Measurements from ENCODE around the gene ANKS1A. TPM values are rescaled to one million over a fixed set of nuclear protein-coding genes. Genes with fewer than 3 reads are reported as not detected.

The ANKS1A gene
- total RNA-seq, 3 donors from 2014 or later: 30.0 to 62.4 (median 33.3) TPM

DNA sequence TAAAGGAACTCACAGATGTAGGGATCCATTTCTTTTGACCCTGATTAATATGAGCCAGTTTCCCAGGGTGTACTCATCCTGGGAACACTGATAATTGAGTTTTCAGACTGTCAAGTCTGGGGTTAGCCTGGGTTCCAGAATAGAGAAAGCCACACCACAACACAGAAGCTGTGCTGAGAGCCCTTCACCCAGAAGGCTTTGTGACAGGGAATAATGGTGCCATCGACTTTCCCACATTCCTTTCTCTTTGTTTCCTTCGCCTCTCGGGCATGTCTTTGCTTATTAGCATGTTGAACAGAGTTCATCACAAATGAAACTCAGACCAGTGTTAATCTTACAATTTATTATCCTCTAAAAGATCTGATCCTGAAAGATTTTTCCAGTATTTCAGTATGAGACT lies 157.0 kb downstream of the ANKS1A start:
- Histone ChIP-seq H3K36me3 (ENCODE audit: low read depth) (no peaks in the 10 kb centered on the region), H3K4me1 (ENCODE audit: low read depth) (peaks cover 60% of the 10 kb centered on the region), H3K4me3 (no peak overlapping the region), H3K9me3 (no peaks in the 10 kb centered on the region)
- intact Hi-C loops (cut with DNase I, micrococcal nuclease): no loop called here
- TF ChIP-seq, protein P1, sequence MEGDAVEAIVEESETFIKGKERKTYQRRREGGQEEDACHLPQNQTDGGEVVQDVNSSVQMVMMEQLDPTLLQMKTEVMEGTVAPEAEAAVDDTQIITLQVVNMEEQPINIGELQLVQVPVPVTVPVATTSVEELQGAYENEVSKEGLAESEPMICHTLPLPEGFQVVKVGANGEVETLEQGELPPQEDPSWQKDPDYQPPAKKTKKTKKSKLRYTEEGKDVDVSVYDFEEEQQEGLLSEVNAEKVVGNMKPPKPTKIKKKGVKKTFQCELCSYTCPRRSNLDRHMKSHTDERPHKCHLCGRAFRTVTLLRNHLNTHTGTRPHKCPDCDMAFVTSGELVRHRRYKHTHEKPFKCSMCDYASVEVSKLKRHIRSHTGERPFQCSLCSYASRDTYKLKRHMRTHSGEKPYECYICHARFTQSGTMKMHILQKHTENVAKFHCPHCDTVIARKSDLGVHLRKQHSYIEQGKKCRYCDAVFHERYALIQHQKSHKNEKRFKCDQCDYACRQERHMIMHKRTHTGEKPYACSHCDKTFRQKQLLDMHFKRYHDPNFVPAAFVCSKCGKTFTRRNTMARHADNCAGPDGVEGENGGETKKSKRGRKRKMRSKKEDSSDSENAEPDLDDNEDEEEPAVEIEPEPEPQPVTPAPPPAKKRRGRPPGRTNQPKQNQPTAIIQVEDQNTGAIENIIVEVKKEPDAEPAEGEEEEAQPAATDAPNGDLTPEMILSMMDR (IDR thresholded peaks at IDR 0.05): no peak
- DNase-seq: no peak
- no peak for ATAC-seq

DNA sequence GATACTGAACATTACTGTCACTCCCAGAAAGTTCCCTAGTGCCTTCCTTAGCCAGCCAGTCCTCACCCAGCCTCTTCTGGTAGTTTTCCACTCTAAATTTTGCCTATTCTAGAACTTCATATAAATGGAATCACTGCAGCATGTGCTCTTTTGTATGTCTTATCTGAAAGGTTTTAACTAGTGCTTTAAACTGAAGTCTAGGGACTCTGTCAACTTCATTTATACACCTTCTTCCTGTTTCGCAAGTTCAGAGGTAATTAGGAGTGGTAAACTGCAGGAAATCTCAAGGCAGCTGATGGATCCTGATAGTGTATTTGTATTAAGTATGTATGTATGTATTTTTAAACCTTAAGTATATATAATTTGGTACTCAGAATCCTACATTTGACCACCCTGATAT lies 157.8 kb downstream of the ANKS1A start:
- intact Hi-C loops (cut with DNase I, micrococcal nuclease): no loop called here
- Histone ChIP-seq H3K36me3 (ENCODE audit: low read depth) (no peaks in the 10 kb centered on the region), H3K9me3 (no peaks in the 10 kb centered on the region), H3K4me3 (no peak overlapping the region), H3K4me1 (ENCODE audit: low read depth) (peaks cover 60% of the 10 kb centered on the region)
- DNase-seq: no peak
- peak; percentile 51 for ATAC-seq
- TF ChIP-seq, protein P1 (IDR thresholded peaks at IDR 0.05): no peak

DNA sequence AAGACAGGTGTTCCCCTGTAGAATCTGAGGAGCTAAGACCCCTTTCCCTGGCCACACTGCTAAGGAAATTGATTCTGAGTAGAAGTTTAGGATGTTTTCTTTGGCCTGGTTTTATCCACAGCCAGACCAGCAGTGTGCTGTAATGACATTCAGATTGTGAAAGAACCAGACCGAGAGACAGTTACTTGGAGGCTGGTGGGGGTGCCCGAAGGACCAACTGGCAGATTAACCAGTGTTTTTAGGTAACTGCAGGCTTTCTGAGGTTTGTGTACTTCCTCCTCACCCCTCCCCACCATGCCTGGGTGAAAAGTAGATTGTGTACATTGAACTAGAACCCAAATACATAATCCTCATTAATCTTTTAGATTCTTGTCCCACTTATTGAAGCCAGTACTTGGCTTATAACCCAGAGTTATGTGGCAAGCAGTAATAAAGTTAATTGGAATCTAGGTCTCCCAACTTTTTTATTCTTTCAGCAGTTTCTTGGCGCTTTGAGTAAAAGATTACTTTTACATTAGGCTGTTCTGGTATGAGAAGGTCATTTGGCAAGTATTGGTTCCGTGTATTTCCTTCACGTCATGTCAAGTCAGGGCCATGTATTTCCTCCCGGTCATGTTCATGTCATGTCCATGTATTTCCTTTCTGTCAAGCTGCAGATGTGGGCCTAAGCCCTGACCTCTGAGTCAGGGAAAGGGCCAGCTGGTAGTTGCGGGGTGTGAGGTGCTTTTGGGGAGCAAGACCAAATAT lies 158.4 kb downstream of the ANKS1A start:
- Histone ChIP-seq H3K4me1 (ENCODE audit: low read depth) (peaks cover 59% of the 10 kb centered on the region), H3K9me3 (no peaks in the 10 kb centered on the region), H3K4me3 (no peak overlapping the region), H3K36me3 (ENCODE audit: low read depth) (no peaks in the 10 kb centered on the region)
- ATAC-seq (no peak), DNase-seq (no peak)
- intact Hi-C loops (cut with DNase I, micrococcal nuclease): no loop called here
- TF ChIP-seq, protein P1 (IDR thresholded peaks at IDR 0.05): no peak

DNA sequence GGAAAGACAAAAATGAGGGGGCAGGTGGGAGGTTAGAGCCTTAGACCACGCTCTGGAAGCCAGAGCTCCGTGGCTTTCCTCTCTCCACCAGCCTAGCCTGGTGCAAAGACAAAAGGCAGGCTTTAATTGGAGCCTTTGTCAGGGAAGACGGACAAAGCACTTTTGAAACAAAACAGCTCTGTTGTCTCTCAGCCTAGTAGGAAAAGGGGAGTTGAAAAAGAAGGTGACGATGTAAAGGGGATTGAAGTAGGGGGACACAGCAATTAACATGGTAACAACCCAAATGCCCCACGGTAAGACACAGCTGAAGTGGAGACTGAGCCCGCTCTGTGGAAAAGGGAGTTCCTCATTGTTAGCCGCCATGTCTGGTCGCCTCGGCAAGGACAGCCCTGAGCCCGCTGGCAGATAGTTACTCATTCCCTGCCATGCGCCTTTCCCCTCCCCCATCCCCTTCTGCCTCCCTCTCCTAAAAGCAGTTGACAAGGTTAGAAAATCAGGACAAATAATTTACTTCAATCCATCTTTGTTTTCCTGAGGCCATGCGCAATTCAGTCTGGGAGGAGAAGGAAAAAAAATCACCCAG lies 159.1 kb downstream of the ANKS1A start:
- Histone ChIP-seq H3K4me3 (no peak overlapping the region), H3K9me3 (no peaks in the 10 kb centered on the region), H3K4me1 (ENCODE audit: low read depth) (peaks cover 54% of the 10 kb centered on the region), H3K36me3 (ENCODE audit: low read depth) (no peaks in the 10 kb centered on the region)
- ATAC-seq (no peak), DNase-seq (peak in 1 of 3 donors; percentile 34)
- TF ChIP-seq, protein P1 (IDR thresholded peaks at IDR 0.05): no peak
- intact Hi-C loops (cut with DNase I, micrococcal nuclease): no loop called here

DNA sequence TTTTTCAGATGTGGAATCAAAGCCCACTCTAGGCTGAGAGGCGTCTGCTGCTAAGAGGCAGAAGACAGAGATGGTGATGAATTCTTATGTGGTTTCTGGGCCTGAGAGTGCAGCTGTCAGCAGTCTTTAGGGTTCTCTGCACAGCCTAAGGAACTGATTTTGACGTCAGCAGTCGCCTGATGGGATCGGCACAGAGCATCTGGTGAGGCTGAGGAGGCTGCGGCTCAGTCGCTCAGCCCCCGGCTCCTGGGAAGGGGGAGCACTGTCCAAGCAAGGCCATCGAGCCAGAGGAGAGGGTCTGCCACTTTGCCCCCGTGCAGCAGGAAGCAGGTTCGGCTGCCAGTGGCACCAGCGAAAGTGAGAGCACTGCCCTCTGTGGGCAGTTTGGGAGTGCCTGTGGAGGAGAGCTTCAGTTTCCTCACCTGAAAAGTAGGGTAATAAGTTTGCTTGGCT lies 159.6 kb downstream of the ANKS1A start:
- no peaks in the 10 kb centered on the region for H3K36me3 ChIP-seq (ENCODE audit: low read depth)
- no peak overlapping the region for H3K4me3 ChIP-seq
- no peak for ATAC-seq
- H3K4me1 ChIP-seq (ENCODE audit: low read depth): peaks cover 49% of the 10 kb centered on the region
- TF ChIP-seq, protein P1 (IDR thresholded peaks at IDR 0.05): no peak
- DNase-seq: peak; percentile 54 to 60 (median 58)
- H3K9me3 ChIP-seq: no peaks in the 10 kb centered on the region
- intact Hi-C loops (cut with DNase I, micrococcal nuclease): no loop called here

Measured in mucosa of descending colon (tissue), 3 donors.